ENCODE data around the gene CPN2.

Gene CPN2

GRCh38 chr3:194313560-194314387 lies 37.4 kb downstream of the CPN2 start:
- no peak for DNase-seq (ENCODE audit: low spot score)

GRCh38 chr3:194312743-194313281 lies 38.3 kb downstream of the CPN2 start:
- no peak for DNase-seq (ENCODE audit: low spot score)

- no peak for DNase-seq (ENCODE audit: low spot score)
Measured at GRCh38 chr3:194312186-194312742, 38.9 kb downstream of the CPN2 start.

- no peak for DNase-seq (ENCODE audit: low spot score)
Measured at GRCh38 chr3:194311000-194311399, 40.1 kb downstream of the CPN2 start.

GRCh38 chr3:194310060-194310835 lies 40.9 kb downstream of the CPN2 start:
- no peak for DNase-seq (ENCODE audit: low spot score)

- no peak for DNase-seq (ENCODE audit: low spot score)
Measured at GRCh38 chr3:194308601-194309449, 42.3 kb downstream of the CPN2 start.

GRCh38 chr3:194307849-194308248 lies 43.3 kb downstream of the CPN2 start:
- DNase-seq (ENCODE audit: low spot score), result no peak

- DNase-seq (ENCODE audit: low spot score), result no peak
Measured at GRCh38 chr3:194306771-194307640, 44.1 kb downstream of the CPN2 start.

GRCh38 chr3:194306109-194306686 lies 44.9 kb downstream of the CPN2 start:
- DNase-seq (ENCODE audit: low spot score), result no peak

- DNase-seq (ENCODE audit: low spot score), result no peak
Measured at GRCh38 chr3:194305356-194306108, 45.6 kb downstream of the CPN2 start.

GRCh38 chr3:194304186-194304917 lies 46.8 kb downstream of the CPN2 start:
- no peak for DNase-seq (ENCODE audit: low spot score)

GRCh38 chr3:194303749-194304148 lies 47.4 kb downstream of the CPN2 start:
- no peak for DNase-seq (ENCODE audit: low spot score)

GRCh38 chr3:194301730-194302129 lies 49.4 kb downstream of the CPN2 start:
- no peak for DNase-seq (ENCODE audit: low spot score)

GRCh38 chr3:194300936-194301335 lies 50.2 kb downstream of the CPN2 start:
- no peak for DNase-seq (ENCODE audit: low spot score)

- no peak for DNase-seq (ENCODE audit: low spot score)
Measured at GRCh38 chr3:194300382-194300758, 50.8 kb downstream of the CPN2 start.

GRCh38 chr3:194298331-194299227 lies 52.5 kb downstream of the CPN2 start:
- DNase-seq (ENCODE audit: low spot score), result no peak

- peak; percentile 93 for DNase-seq (ENCODE audit: low spot score)
Measured at GRCh38 chr3:194296454-194297263, 54.5 kb downstream of the CPN2 start.

Measured in COLO829 (cell line).